Tibial nerve (tissue), 3 donors: Measurements from ENCODE around the gene CCDC7.

Experiments
- CTCF ChIP-seq, 5 experiments: fragments of 200-600 bp in 3 of 5; fragments of 450-650 bp in 2 of 5; sonication (generic) in 3 of 5; IDR thresholded peaks; one replicate each; pipeline ENCODE4 v1.5.1; 2016 to 2019; ENCODE audit warnings: antibody characterized with exemption in 5 of 5, mild to moderate bottlenecking in 3 of 5, moderate library complexity in 2 of 5
- POLR2A ChIP-seq, 2 donors: fragments of 450-650 bp; IDR thresholded peaks; one replicate each; pipeline ENCODE4 v1.6.1; 2017; ENCODE audit warnings: antibody characterized with exemption in 2 of 2, mild to moderate bottlenecking in 2 of 2, moderate library complexity in 2 of 2

- TF ChIP-seq CTCF (IDR thresholded peaks at IDR 0.05) = no peak
- no peak for TF ChIP-seq POLR2A (IDR thresholded peaks at IDR 0.05)
Observed at GRCh38 chr10:32618482-32618881, 172.5 kb downstream of the CCDC7 start.
